OCI-LY1 (cell line): ENCODE results near the gene GALR1.

Experiments used
- H2AFZ ChIP-seq: fragments of 200-600 bp; sonication (generic), shearing (Covaris generic); 2 replicates; pipeline ENCODE4 v1.6.0; 2014; ENCODE audit warnings: antibody characterized with exemption, mild to moderate bottlenecking, low read length
- H3F3A ChIP-seq: fragments of 200-600 bp; sonication (generic), shearing (Covaris generic); 2 replicates; pipeline ENCODE4 v1.6.0; 2014; ENCODE audit warnings: mild to moderate bottlenecking, antibody characterized with exemption, low read length, moderate library complexity; ENCODE audit not compliant: insufficient read depth
- H3K27ac ChIP-seq: fragments of 200-600 bp; sonication (generic); 2 replicates; pipeline ENCODE4 v1.5.1; 2014; ENCODE audit warnings: low read length, mixed run types, mild to moderate bottlenecking, low read depth; ENCODE audit not compliant: poor library complexity, severe bottlenecking
- H3K27me3 ChIP-seq: fragments of 200-600 bp; sonication (generic); 2 replicates; pipeline ENCODE4 v1.6.0; 2014; ENCODE audit warnings: antibody characterized with exemption, mild to moderate bottlenecking, low read length, moderate library complexity; ENCODE audit not compliant: insufficient read depth
- H3K36me3 ChIP-seq: fragments of 200-600 bp; sonication (generic); 2 replicates; pipeline ENCODE4 v1.6.1; 2014; ENCODE audit warnings: mild to moderate bottlenecking, antibody characterized with exemption, low read length, moderate library complexity, mixed read lengths; ENCODE audit not compliant: insufficient read depth
- H3K4me1 ChIP-seq: fragments of 200-600 bp; sonication (generic); 2 replicates; pipeline ENCODE4 v1.5.1; 2014; ENCODE audit warnings: mild to moderate bottlenecking, low read length, moderate library complexity; ENCODE audit not compliant: insufficient read depth, severe bottlenecking
- H3K4me2 ChIP-seq: fragments of 200-600 bp; sonication (generic), shearing (Covaris generic); 2 replicates; pipeline ENCODE4 v1.6.1; 2014; ENCODE audit warnings: low read length
- H3K4me3 ChIP-seq: fragments of 200-600 bp; sonication (generic); 2 replicates; pipeline ENCODE4 v1.5.1; 2014; ENCODE audit warnings: low read length, low read depth, mild to moderate bottlenecking, mixed read lengths; ENCODE audit not compliant: poor library complexity, severe bottlenecking
- H3K79me2 ChIP-seq: fragments of 200-600 bp; shearing (Covaris generic); 2 replicates; pipeline ENCODE4 v1.6.1; 2016; ENCODE audit warnings: mixed run types, low read length, mixed read lengths; ENCODE audit not compliant: insufficient read depth
- H3K9ac ChIP-seq: fragments of 200-600 bp; sonication (generic), shearing (Covaris generic); 2 replicates; pipeline ENCODE4 v1.6.1; 2014; ENCODE audit warnings: mild to moderate bottlenecking, low read length, mixed read lengths
- H3K9me2 ChIP-seq: fragments of 200-600 bp; sonication (generic), shearing (Covaris generic); 2 replicates; pipeline ENCODE4 v1.6.1; 2014; ENCODE audit warnings: low read depth, mild to moderate bottlenecking, low read length, mixed read lengths
- H3K9me3 ChIP-seq: fragments of 200-600 bp; shearing (Covaris generic); 2 replicates; pipeline ENCODE4 v1.6.1; 2014; ENCODE audit warnings: low read length, mixed read lengths
- H4K20me1 ChIP-seq: fragments of 200-600 bp; sonication (generic), shearing (Covaris generic); 2 replicates; pipeline ENCODE4 v1.6.0; 2016; ENCODE audit warnings: mild to moderate bottlenecking, low read length; ENCODE audit not compliant: insufficient read depth
- EZH2 ChIP-seq: fragments of 200-600 bp; sonication (generic), shearing (Covaris generic); IDR thresholded peaks from 2 replicates; pipeline ENCODE4 v1.8.0; 2017; ENCODE audit warnings: borderline replicate concordance, mixed run types, mild to moderate bottlenecking, antibody characterized with exemption, low read length, moderate library complexity, mixed read lengths
- TF ChIP-seq, protein P1 (sequence below): fragments of 200-600 bp; sonication (generic), shearing (Covaris generic); IDR thresholded peaks from 2 replicates; pipeline ENCODE4 v1.5.1; 2017; ENCODE audit warnings: mild to moderate bottlenecking, antibody characterized with exemption, low read length, moderate library complexity, mixed read lengths

GALR1 gene

DNA sequence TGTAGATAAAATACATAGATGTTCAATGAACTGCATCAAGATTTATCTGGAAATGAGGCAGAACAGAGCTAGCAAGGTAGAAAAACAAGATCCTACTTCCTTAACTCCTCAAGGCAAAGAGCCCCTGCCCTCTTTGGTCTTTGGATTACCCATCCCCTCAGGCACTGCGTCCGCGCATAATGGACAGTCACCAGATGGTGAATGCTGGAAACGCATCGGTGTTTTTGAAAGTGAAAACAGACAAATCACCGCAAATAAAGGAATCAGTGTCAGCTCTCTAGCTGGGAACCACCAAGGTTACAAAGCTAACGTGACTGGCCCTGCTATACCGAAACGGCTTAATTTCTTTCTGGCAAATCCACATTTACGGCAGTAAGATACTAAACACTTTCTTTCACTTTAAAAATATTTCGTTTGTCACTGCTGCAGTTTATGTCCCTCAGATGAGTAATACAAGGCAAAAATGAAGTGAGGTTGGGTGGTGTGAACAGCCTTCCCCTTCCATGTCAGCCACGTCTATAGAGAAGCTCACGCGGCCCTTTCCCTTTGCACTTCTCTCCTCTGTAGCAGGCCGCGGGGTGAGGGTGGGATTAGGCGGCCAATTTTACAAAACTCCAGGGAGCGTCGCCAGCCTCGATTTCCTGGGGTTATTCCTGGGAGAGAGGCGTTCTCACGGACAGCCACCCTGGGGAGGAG lies 627 bp upstream of the GALR1 start:
- no peaks in the 10 kb centered on the region for H3K27me3 ChIP-seq
- H4K20me1 ChIP-seq, result no peaks in the 10 kb centered on the region
- no peaks in the 10 kb centered on the region for H3K79me2 ChIP-seq
- H3K4me2 ChIP-seq, result no peak overlapping the region
- H3K4me1 ChIP-seq, result no peaks in the 10 kb centered on the region
- H3F3A ChIP-seq, result no peaks in the 10 kb centered on the region
- H3K36me3 ChIP-seq, result no peaks in the 10 kb centered on the region
- H2AFZ ChIP-seq, result no peak overlapping the region
- TF ChIP-seq, protein P1, sequence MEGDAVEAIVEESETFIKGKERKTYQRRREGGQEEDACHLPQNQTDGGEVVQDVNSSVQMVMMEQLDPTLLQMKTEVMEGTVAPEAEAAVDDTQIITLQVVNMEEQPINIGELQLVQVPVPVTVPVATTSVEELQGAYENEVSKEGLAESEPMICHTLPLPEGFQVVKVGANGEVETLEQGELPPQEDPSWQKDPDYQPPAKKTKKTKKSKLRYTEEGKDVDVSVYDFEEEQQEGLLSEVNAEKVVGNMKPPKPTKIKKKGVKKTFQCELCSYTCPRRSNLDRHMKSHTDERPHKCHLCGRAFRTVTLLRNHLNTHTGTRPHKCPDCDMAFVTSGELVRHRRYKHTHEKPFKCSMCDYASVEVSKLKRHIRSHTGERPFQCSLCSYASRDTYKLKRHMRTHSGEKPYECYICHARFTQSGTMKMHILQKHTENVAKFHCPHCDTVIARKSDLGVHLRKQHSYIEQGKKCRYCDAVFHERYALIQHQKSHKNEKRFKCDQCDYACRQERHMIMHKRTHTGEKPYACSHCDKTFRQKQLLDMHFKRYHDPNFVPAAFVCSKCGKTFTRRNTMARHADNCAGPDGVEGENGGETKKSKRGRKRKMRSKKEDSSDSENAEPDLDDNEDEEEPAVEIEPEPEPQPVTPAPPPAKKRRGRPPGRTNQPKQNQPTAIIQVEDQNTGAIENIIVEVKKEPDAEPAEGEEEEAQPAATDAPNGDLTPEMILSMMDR, result no peak
- TF ChIP-seq EZH2, result no peak
- peaks cover 3% of the 10 kb centered on the region; the same call in 1 of the 2 replicates for H3K9me3 ChIP-seq
- no peak overlapping the region for H3K9ac ChIP-seq
- no peak overlapping the region for H3K4me3 ChIP-seq
- no peaks in the 10 kb centered on the region for H3K9me2 ChIP-seq
- H3K27ac ChIP-seq, result no peak overlapping the region

GRCh38 chr18:77250501-77250925 lies 865 bp downstream of the GALR1 start:
- no peak overlapping the region for H3K27ac ChIP-seq
- H3K4me1 ChIP-seq, result no peaks in the 10 kb centered on the region
- no peaks in the 10 kb centered on the region for H3K79me2 ChIP-seq
- H3K27me3 ChIP-seq, result no peaks in the 10 kb centered on the region
- H3K4me2 ChIP-seq, result no peak overlapping the region
- no peaks in the 10 kb centered on the region for H3K9me2 ChIP-seq
- TF ChIP-seq EZH2, result no peak
- TF ChIP-seq, protein P1, result no peak
- no peaks in the 10 kb centered on the region for H3F3A ChIP-seq
- no peak overlapping the region for H2AFZ ChIP-seq
- H3K4me3 ChIP-seq, result no peak overlapping the region
- H4K20me1 ChIP-seq, result no peaks in the 10 kb centered on the region
- H3K36me3 ChIP-seq, result no peaks in the 10 kb centered on the region
- H3K9me3 ChIP-seq, result peaks cover 3% of the 10 kb centered on the region; the same call in 1 of the 2 replicates
- no peak overlapping the region for H3K9ac ChIP-seq

DNA sequence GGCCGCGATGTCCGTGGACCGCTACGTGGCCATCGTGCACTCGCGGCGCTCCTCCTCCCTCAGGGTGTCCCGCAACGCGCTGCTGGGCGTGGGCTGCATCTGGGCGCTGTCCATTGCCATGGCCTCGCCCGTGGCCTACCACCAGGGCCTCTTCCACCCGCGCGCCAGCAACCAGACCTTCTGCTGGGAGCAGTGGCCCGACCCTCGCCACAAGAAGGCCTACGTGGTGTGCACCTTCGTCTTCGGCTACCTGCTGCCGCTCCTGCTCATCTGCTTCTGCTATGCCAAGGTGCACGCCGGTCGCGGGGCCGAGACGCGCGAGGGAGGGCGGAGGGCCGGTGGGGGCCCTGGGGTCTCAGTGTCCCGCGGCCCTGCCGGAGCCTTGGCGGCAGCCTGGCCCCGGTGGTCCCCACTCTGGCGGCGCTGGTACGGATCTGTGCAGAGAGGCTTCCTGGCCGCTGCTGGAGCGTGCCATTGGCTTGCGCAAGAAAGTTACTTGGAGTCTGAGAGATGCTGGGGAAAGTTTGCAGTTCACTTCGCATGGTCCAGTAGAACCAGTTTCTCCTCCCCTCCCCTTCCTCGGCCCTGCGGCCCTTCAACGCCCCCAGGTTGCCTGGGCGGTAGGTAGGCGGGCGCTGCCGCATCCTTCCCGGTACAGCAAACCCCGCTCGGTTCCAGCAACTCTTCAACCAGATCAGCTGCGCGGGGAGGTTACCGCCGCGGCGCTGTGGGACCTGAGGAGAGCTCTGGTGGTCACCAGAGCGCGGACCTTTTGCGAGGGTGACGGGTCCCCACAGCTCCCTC lies 1.5 kb downstream of the GALR1 start:
- Histone ChIP-seq H3K4me3 (no peak overlapping the region), H3F3A (no peaks in the 10 kb centered on the region), H3K9me3 (peaks cover 3% of the 10 kb centered on the region; the same call in 1 of the 2 replicates), H3K4me2 (no peak overlapping the region), H3K9ac (no peak overlapping the region), H3K36me3 (no peaks in the 10 kb centered on the region), H2AFZ (no peak overlapping the region), H3K27me3 (no peaks in the 10 kb centered on the region), H3K27ac (no peak overlapping the region), H3K9me2 (no peaks in the 10 kb centered on the region), H3K4me1 (no peaks in the 10 kb centered on the region), H3K79me2 (no peaks in the 10 kb centered on the region), H4K20me1 (no peaks in the 10 kb centered on the region)
- TF ChIP-seq, protein P1, result no peak
- TF ChIP-seq EZH2, result no peak
